Measurements from ENCODE around the gene GDPD5. TPM values are rescaled to one million over a fixed set of nuclear protein-coding genes. Genes with fewer than 3 reads are reported as not detected.

GDPD5 gene
- total RNA-seq, 1 experiment from 2014 or later, result 7.8 TPM

GRCh38 chr11:75558939-75559843, 33.5 kb upstream of the GDPD5 start:
- DNase-seq, result no peak
- peaks cover 19% of the 10 kb centered on the region for H3K23me2 ChIP-seq (ENCODE audit: insufficient read length, low read depth, low read length, poor library complexity, severe bottlenecking)
- H2AK5ac ChIP-seq (ENCODE audit: insufficient read length, low read length), result no peak overlapping the region
- H2AFZ ChIP-seq (ENCODE audit: low read length), result no peak overlapping the region
- no peak overlapping the region for H2BK5ac ChIP-seq (ENCODE audit: insufficient read length, low read length)
- Mint-ChIP-seq H3K4me1 (peaks cover 29 to 66% of the 10 kb centered on the region in 2 experiments), H3K9me3 (no peaks in the 10 kb centered on the region; a peak in 1 of 5 replicates), H3K4me3 (peak overlapping the region in 1 of 2 experiments; percentile 65; a peak in 3 of 5 replicates), H3K27ac (peak overlapping the region; percentile 29 to 63 (median 42); a peak in 4 of 7 replicates), H3K27me3 (ENCODE audit: low read depth) (peaks cover 1% of the 10 kb centered on the region; the same call in 1 of the 2 replicates), H3K36me3 (ENCODE audit: insufficient read depth in 1 of 3, low read depth in 3 of 3) (peaks cover 0 to 8% (median 4%) of the 10 kb centered on the region in 3 experiments; a peak in 3 of 7 replicates)
- TF ChIP-seq, protein P1, sequence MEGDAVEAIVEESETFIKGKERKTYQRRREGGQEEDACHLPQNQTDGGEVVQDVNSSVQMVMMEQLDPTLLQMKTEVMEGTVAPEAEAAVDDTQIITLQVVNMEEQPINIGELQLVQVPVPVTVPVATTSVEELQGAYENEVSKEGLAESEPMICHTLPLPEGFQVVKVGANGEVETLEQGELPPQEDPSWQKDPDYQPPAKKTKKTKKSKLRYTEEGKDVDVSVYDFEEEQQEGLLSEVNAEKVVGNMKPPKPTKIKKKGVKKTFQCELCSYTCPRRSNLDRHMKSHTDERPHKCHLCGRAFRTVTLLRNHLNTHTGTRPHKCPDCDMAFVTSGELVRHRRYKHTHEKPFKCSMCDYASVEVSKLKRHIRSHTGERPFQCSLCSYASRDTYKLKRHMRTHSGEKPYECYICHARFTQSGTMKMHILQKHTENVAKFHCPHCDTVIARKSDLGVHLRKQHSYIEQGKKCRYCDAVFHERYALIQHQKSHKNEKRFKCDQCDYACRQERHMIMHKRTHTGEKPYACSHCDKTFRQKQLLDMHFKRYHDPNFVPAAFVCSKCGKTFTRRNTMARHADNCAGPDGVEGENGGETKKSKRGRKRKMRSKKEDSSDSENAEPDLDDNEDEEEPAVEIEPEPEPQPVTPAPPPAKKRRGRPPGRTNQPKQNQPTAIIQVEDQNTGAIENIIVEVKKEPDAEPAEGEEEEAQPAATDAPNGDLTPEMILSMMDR (conservative IDR thresholded peaks at IDR 0.05), result no peak
- H3K79me1 ChIP-seq (ENCODE audit: insufficient read depth, low read depth, low read length, poor library complexity, severe bottlenecking), result no peaks in the 10 kb centered on the region
- H2BK20ac ChIP-seq (ENCODE audit: low read depth, low read length, poor library complexity, severe bottlenecking), result no peak overlapping the region
- H3K14ac ChIP-seq (ENCODE audit: insufficient read depth, low read length), result peak overlapping the region; percentile 48; the same call in 1 of the 2 replicates
- H3K9me3 ChIP-seq (ENCODE audit: control insufficient read depth, low read depth, low read length), result no peaks in the 10 kb centered on the region
- H3K27me3 ChIP-seq (ENCODE audit: insufficient read depth, low read length), result no peaks in the 10 kb centered on the region
- no peak overlapping the region for H3K4ac ChIP-seq (ENCODE audit: low read depth, low read length)
- H3K79me2 ChIP-seq (ENCODE audit: insufficient read depth, low read length), result peaks cover 9% of the 10 kb centered on the region; the same call in 1 of the 2 replicates
- H3K56ac ChIP-seq (ENCODE audit: insufficient read length, low read depth, low read length), result no peak overlapping the region
- H4K20me1 ChIP-seq (ENCODE audit: control insufficient read depth, insufficient read depth, insufficient read length), result no peaks in the 10 kb centered on the region
- H3K4me2 ChIP-seq (ENCODE audit: insufficient read depth, insufficient read length, low read length), result no peak overlapping the region
- no peak overlapping the region for H4K8ac ChIP-seq (replicated peaks; ENCODE audit: insufficient read length, low read depth, low read length)
- no peak overlapping the region for H4K5ac ChIP-seq (ENCODE audit: insufficient read length, low read depth, low read length)
- no peak overlapping the region for H2BK12ac ChIP-seq (ENCODE audit: insufficient read length, low read depth, low read length)
- H3K27ac ChIP-seq (ENCODE audit: insufficient read length, low read depth, low read length), result no peak overlapping the region
- no peak overlapping the region for H2BK15ac ChIP-seq (ENCODE audit: low read depth, low read length)
- no peak overlapping the region for H2BK120ac ChIP-seq (ENCODE audit: low read depth, low read length, poor library complexity, severe bottlenecking)
- peak overlapping the region; percentile 11 for H3K9ac ChIP-seq (ENCODE audit: extremely low read depth, insufficient read length, low read length)
- WGBS (ENCODE audit: extremely low coverage, insufficient read length, low lambda C conversion rate), result no CpG with 5 or more reads among the region's 8 CpGs
- H4K91ac ChIP-seq (ENCODE audit: insufficient read length, low read depth, low read length), result peak overlapping the region; percentile 16
- no peak overlapping the region for H3T11ph ChIP-seq (ENCODE audit: low read length)
- peaks cover 5% of the 10 kb centered on the region; the same call in 1 of the 2 replicates for H3K4me1 ChIP-seq (ENCODE audit: insufficient read depth, low read length)
- peak overlapping the region; percentile 36 for H3K18ac ChIP-seq (ENCODE audit: insufficient read length, low read depth, low read length)
- H3K23ac ChIP-seq (ENCODE audit: insufficient read length, low read depth, low read length), result no peak overlapping the region
